HCEC 1CT (cell line): ENCODE measurements around the gene RETREG1.
A peak's percentile ranks its signal among the peaks of the same experiment; 100 is the strongest.

ENCODE experiments used
- DNase-seq: peaks from one replicate; pipeline ENCODE4 v3.0.0-alpha.2; 2017

RETREG1 gene

GRCh38 chr5:16579142-16579847 lies 37.5 kb downstream of the RETREG1 start:
- no peak for DNase-seq

GRCh38 chr5:16578474-16578883 lies 38.3 kb downstream of the RETREG1 start:
- no peak for DNase-seq

- no peak for DNase-seq
Measured at GRCh38 chr5:16577677-16578076, 39.1 kb downstream of the RETREG1 start.

GRCh38 chr5:16574789-16575721 lies 41.7 kb downstream of the RETREG1 start:
- peak; percentile 94 for DNase-seq

- no peak for DNase-seq
Measured at GRCh38 chr5:16573401-16573800, 43.4 kb downstream of the RETREG1 start.

DNA sequence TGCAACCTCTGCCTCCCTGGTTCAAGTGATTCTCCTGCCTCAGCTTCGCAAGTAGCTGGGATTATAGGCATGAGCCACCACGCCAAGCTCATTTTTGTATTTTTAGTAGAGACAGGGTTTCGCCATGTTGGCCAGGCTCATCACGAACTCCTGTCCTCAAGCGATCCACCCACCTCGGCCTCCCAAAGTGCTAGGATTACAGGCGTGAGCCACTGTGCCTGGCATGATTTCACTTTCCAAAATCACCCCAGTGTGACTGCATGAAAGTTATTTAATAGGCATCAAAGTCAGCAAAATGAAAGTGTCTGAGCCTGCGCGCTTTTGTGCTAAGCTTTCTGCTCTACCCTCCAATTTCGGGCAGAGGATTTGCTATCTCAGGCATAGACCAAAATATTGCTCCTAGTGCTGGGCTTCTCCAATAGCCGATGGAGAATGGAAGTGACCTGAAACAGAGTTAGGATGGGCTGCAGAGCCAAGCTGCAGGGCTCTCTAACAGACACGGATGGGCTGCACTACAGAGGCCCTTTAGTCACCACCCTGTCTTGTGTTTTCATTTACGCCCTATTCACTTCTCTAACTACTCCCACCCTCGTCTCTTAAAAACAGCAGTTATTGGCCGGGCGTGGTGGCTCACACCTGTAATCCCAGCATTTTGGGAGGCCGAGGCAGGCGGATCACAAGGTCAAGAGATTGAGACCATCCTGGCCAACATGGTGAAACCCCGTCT lies 44.3 kb downstream of the RETREG1 start:
- DNase-seq: no peak

DNA sequence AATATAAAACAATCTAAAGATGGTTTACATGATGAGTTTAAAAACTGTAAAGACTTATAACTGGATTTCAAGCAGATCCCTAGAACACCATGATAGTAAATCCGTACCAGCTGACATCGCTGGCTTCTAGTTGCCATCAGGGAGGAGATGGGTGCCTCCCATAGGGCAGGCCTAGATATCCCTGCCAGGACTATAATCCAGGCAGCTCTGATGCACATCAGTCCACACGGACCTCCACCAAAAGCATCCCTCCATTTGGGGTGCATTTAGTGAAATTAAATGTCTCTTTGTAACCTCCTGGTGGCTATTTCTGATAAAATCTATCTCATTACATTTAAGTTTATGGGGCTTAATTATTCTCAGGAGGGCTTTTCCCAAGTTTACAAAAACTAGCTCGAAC lies 45.8 kb downstream of the RETREG1 start:
- DNase-seq: no peak

DNA sequence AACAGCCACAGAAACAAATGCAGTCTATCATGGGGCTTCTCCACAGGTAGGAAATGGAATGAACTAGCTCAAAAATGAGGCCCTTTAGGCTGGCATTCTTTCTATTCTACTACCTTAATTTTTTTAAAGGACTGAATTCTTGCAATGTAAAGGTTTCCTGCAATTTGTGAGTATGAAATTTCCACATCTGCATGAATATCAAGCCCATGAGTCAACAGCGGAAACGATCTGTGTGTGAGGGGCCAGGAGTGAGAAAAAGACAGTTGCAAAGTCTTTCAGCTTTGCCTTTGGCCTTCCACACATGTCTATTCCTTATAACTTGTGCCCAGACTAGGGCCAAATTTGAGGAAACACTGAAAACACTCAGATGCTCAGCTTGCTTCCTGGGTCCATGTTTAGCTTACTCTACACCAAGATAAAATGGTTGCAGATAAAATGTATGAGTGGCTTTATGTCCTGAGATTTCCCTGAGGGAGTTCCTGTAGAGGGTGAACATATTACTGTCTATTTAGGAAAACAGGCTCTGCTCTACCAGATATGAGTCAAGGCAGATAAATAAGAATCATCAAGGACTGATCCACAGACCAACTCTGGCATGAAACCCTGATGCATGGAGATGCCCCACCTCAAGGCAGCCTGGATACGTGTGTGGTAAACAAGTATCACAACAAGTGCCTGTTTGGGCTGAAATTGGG lies 46.5 kb downstream of the RETREG1 start:
- DNase-seq: peak; percentile 48

GRCh38 chr5:16568875-16569580 lies 47.8 kb downstream of the RETREG1 start:
- DNase-seq: no peak

- no peak for DNase-seq
Measured at GRCh38 chr5:16567365-16567764, 49.4 kb downstream of the RETREG1 start.

DNA sequence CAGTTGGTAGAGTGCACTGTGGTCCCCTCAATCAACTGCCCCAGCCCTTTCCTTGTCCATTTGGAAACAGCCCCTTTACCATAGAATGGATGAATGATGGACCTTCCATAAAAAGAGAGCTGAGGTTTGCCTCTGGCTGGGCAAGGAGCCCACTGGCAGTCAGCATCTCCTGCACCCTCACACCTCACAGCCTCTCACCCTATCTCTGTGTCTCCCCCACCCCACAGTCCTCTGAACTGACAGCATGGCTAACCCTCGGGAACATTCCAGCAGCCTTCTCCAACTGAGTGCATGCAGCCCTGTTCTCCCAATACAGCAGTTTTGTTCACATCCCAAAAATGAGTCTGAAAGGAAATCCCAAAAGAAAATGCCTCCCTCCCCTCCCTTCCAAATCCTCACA lies 51.7 kb downstream of the RETREG1 start:
- DNase-seq: no peak

- no peak for DNase-seq
Measured at GRCh38 chr5:16564248-16564867, 52.4 kb downstream of the RETREG1 start.

DNA sequence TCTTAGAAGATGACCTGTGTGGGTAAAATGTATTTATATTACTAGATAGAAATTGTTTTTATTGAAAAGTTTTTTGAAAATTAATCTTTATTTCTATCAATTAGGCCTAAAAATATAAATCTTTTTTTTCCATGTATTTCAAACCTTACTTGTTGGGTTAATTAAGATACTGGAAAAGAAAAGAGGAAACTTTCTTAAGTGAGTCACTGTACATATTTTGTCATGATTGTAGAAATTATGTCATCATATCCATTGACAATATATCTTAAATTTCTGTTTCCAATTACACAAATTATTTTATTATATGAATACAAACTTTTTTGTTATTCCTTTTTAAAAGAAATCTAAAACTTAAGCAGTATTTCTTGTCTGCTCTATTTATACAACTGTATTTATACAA lies 53.1 kb downstream of the RETREG1 start:
- DNase-seq: no peak

GRCh38 chr5:16561660-16562059 lies 55.1 kb downstream of the RETREG1 start:
- no peak for DNase-seq

DNA sequence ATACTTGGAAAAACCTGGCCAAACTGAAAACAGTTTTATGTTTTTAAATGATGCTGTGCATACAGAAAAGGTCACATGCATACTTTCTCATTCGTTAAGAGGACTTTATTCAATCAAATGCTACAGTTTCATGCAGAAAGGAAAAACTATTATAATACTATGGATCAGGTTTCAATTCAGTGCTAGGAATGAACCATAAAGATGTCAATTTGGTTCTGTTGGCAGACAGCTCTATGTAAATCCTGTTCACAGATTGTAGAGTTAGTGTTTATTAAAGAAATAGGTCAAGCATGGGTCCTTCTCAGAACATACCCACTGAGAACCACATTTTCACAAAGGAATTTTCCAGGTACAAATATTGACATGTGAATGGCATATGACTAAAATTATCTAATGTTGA lies 57.1 kb downstream of the RETREG1 start:
- no peak for DNase-seq

DNA sequence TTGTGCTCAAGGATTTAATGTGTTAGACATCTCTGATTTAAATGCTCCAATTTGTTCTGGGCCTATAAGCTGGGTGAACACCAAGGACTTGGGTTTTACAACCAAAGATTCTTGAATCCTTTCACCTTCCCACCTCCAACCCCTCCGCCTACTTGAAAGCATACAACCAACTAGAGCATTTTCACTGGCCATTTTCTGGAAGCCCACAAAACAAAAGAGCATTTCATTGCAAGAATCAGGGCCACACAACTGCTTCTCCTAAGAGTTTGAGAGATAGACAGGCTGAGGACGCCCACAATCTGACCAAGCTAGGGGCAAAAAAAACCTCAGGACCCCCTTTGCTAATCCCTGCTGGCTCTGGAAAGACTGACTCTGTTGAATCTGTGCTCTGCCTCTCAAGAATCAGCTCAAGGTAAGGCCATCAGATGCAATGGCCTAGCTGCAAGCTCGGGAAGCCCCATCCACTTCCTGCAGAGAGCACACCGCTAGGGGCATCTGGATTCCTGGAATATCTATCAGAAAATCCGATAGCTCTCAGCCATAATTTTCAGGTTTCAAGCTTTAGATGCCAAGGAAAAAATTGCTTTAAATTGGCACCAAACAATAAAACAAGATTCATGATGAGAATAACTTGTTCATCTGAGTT lies 57.7 kb downstream of the RETREG1 start:
- no peak for DNase-seq

DNA sequence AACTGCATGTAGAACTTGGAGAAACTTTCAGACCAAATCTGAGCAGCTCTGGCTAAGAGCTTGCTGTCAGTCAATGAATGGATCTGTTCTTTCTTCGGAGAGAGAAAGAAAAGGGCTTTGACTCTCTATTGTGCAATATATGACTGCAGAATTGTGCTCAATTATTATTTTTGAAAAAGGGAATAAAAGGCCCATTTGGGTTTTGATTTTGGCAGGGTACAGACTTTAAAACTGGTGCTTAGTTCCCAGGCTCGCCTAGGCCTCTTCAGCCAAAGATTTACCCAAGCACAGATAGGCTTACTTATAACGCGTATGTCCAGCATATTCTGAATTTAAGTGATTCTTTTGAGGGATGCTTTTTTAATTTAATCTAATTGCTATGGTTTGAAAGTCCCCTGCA lies 59.3 kb downstream of the RETREG1 start:
- no peak for DNase-seq

- no peak for DNase-seq
Measured at GRCh38 chr5:16554110-16554509, 62.7 kb downstream of the RETREG1 start.

- DNase-seq: peak; percentile 72
Measured at GRCh38 chr5:16552666-16553343, 64.0 kb downstream of the RETREG1 start.

- DNase-seq: no peak
Measured at GRCh38 chr5:16551628-16552027, 65.2 kb downstream of the RETREG1 start.
